Measurements from ENCODE around the gene ACTG2. TPM values are rescaled to one million over a fixed set of nuclear protein-coding genes. Genes with fewer than 3 reads are reported as not detected.

The ACTG2 gene
- 1,000 to 10,000 TPM in 1 of 3 donors, 100 to 1,000 TPM in 1, 10 to 100 TPM in 1; 53.1 to 3,506 (median 391) TPM for total RNA-seq
- long read RNA-seq, donor 1, transcript ACTG2-201 (9 exons, 1,530 nt) = major isoform, 2,091 of 2,398 reads
- long read RNA-seq, donor 1, transcript ACTG2-209 (3 exons, 638 nt) = minor isoform, 8 of 2,398 reads
- long read RNA-seq, donor 1, transcript ACTG2-203 (8 exons, 1,413 nt) = minor isoform, 10 of 2,398 reads
- long read RNA-seq, donor 1, transcript ACTG2-204 (4 exons, 927 nt) = minor isoform, 7 of 2,398 reads
- long read RNA-seq, donor 1, partial matches to known transcripts = 179 of 2,398 reads
- long read RNA-seq, donor 1, other reads (novel, unspliced or antisense) = 99 of 2,398 reads
- long read RNA-seq, donor 2, transcript ACTG2-201 (9 exons, 1,530 nt) = major isoform, 145 of 201 reads
- long read RNA-seq, donor 2, transcript ACTG2-203 (8 exons, 1,413 nt) = minor isoform, 10 of 201 reads
- long read RNA-seq, donor 2, partial matches to known transcripts = 40 of 201 reads
- long read RNA-seq, donor 2, other reads (novel, unspliced or antisense) = 6 of 201 reads

- Histone ChIP-seq H3K9me3 (no peaks in the 10 kb centered on the region), H3K4me1 (ENCODE audit: low read depth) (no peaks in the 10 kb centered on the region), H3K4me3 (no peak within 1 kb of the TSS), H3K36me3 (ENCODE audit: low read depth) (no peaks in the 10 kb centered on the region)
- TF ChIP-seq, protein P1, sequence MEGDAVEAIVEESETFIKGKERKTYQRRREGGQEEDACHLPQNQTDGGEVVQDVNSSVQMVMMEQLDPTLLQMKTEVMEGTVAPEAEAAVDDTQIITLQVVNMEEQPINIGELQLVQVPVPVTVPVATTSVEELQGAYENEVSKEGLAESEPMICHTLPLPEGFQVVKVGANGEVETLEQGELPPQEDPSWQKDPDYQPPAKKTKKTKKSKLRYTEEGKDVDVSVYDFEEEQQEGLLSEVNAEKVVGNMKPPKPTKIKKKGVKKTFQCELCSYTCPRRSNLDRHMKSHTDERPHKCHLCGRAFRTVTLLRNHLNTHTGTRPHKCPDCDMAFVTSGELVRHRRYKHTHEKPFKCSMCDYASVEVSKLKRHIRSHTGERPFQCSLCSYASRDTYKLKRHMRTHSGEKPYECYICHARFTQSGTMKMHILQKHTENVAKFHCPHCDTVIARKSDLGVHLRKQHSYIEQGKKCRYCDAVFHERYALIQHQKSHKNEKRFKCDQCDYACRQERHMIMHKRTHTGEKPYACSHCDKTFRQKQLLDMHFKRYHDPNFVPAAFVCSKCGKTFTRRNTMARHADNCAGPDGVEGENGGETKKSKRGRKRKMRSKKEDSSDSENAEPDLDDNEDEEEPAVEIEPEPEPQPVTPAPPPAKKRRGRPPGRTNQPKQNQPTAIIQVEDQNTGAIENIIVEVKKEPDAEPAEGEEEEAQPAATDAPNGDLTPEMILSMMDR (IDR thresholded peaks at IDR 0.05) = no peak
- intact Hi-C loops (cut with DNase I, micrococcal nuclease) = no loop called here
- ATAC-seq (peak; percentile 40), DNase-seq (no peak)
Observed at GRCh38 chr2:73892631-73893329, at the start of gene ACTG2. Gene ACTG2, plus strand, starts transcription at chr2:73893008. Its CDS starts 8,304 bp downstream, at chr2:73901312.

- no peaks in the 10 kb centered on the region for H3K36me3 ChIP-seq (ENCODE audit: low read depth)
Observed at GRCh38 chr2:73844087-73844486, 48.7 kb upstream of the ACTG2 start.

DNA sequence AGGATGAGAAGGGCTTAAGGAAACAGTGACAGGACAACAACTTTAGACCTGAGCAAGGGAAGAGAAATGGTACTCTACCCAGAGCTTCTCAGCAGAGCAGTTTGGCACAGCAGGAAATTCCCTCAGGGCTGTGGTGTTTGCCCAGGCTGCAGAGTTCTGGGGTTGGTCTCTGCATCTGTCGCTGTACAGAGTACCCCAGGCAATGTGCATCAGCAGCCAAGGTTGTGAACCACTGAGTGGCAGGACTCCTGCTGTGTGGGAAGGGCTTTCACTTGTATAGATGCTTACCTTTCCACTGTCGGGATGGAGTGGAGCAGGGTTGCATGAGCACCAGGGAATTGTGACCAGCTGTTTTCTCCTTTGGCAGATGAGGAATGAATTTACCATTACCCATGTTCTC lies 42.8 kb upstream of the ACTG2 start:
- H3K9me3 ChIP-seq = no peaks in the 10 kb centered on the region
- H3K4me3 ChIP-seq = no peak overlapping the region
- ATAC-seq (no peak), DNase-seq (no peak)
- H3K36me3 ChIP-seq (ENCODE audit: low read depth) = no peaks in the 10 kb centered on the region
- peaks cover 4% of the 10 kb centered on the region for H3K4me1 ChIP-seq (ENCODE audit: low read depth)
- intact Hi-C loops (cut with DNase I, micrococcal nuclease) = no loop called here
- TF ChIP-seq, protein P1 (IDR thresholded peaks at IDR 0.05) = no peak

More at GRCh38 chr2:73844087-73844486, 48.7 kb upstream of the ACTG2 start:
- H3K4me1 ChIP-seq (ENCODE audit: low read depth) = peaks cover 7% of the 10 kb centered on the region
- no peak for DNase-seq
- TF ChIP-seq, protein P1 (IDR thresholded peaks at IDR 0.05) = no peak
- no peak overlapping the region for H3K4me3 ChIP-seq
- H3K9me3 ChIP-seq = no peaks in the 10 kb centered on the region
- ATAC-seq = no peak
- intact Hi-C loops (cut with DNase I, micrococcal nuclease) = no loop called here

GRCh38 chr2:73851274-73851673 lies 41.5 kb upstream of the ACTG2 start:
- DNase-seq (peak in 2 of 3 donors; percentile 37 to 43), ATAC-seq (peak; percentile 77)
- no peak overlapping the region for H3K4me3 ChIP-seq
- TF ChIP-seq, protein P1 (IDR thresholded peaks at IDR 0.05) = peak; percentile 6
- H3K4me1 ChIP-seq (ENCODE audit: low read depth) = peaks cover 4% of the 10 kb centered on the region
- intact Hi-C loops (cut with DNase I, micrococcal nuclease) = no loop called here
- H3K36me3 ChIP-seq (ENCODE audit: low read depth) = no peaks in the 10 kb centered on the region
- H3K9me3 ChIP-seq = no peaks in the 10 kb centered on the region

GRCh38 chr2:73852020-73852419 lies 40.8 kb upstream of the ACTG2 start:
- TF ChIP-seq, protein P1 (IDR thresholded peaks at IDR 0.05) = no peak
- H3K36me3 ChIP-seq (ENCODE audit: low read depth) = no peaks in the 10 kb centered on the region
- DNase-seq (no peak), ATAC-seq (no peak)
- peaks cover 4% of the 10 kb centered on the region for H3K4me1 ChIP-seq (ENCODE audit: low read depth)
- H3K9me3 ChIP-seq = no peaks in the 10 kb centered on the region
- H3K4me3 ChIP-seq = no peak overlapping the region
- intact Hi-C loops (cut with DNase I, micrococcal nuclease) = no loop called here
